GM12878 (cell line): ENCODE results near the gene MSL3. TPM values are rescaled to one million over a fixed set of nuclear protein-coding genes. Genes with fewer than 3 reads are reported as not detected.

Experiments used
- ATAC-seq: fragments of 200-7000 bp; cut with Tn5 transposase; 3 replicates; pipeline ENCODE4 v1.9.1; 2020; ENCODE audit warnings: mild to moderate bottlenecking, moderate library complexity
- BruUV-seq: library from RNA; stranded (reverse); fragments of 400-500 nt; replicated peaks from 2 replicates; lab custom pipeline; 2021; lab: Mats Ljungman, UMichigan
- CTCF ChIA-PET: fragments of 300-600 bp; sonication (Branson Sonifier 250); formaldehyde crosslinking; extraction: SDS; loops from one replicate; lab custom pipeline; 2021; ENCODE audit warnings: inconsistent platforms; lab: Yijun Ruan, JAX
- POLR2A ChIA-PET: fragments of 350-600 bp; formaldehyde crosslinking; extraction: SDS; loops from one replicate; lab custom pipeline; 2021; ENCODE audit warnings: inconsistent platforms; lab: Charles Lee
- RAD21 ChIA-PET: fragments of 300-600 bp; sonication (Branson Sonifier 250); formaldehyde crosslinking; loops from one replicate; lab custom pipeline; 2023; ENCODE audit warnings: antibody characterized with exemption; ENCODE audit not compliant: unreplicated experiment; lab: Charles Lee
- SMC1A ChIA-PET: fragments of 300-600 bp; sonication (Branson Sonifier 250); formaldehyde crosslinking; loops from one replicate; lab custom pipeline; 2023; ENCODE audit not compliant: unreplicated experiment, uncharacterized antibody; lab: Charles Lee
- DNase-seq: peaks from one replicate; pipeline ENCODE4 v3.0.0-alpha.2; 2011; ENCODE audit warnings: low read depth, low spot score
- FAIRE-seq: peaks from 3 replicates; lab custom pipeline; 2011; peaks lifted over from hg19 to GRCh38; lab: Jason Lieb, UNC
- H2AFZ ChIP-seq: 2 replicates; pipeline ENCODE4 v1.6.0; 2011; ENCODE audit warnings: low read depth, low read length, control low read depth; ENCODE audit not compliant: control insufficient read depth
- H3K27ac ChIP-seq: 2 replicates; pipeline ENCODE4 v1.5.1; 2011; ENCODE audit warnings: control low read depth; ENCODE audit not compliant: control insufficient read depth, insufficient read depth
- H3K27me3 ChIP-seq, 2 experiments: replicated peaks in 1 of 2; 2 replicates each; pipeline versions ENCODE4 v1.6.0 to v1.6.1; 2011; ENCODE audit warnings: low read length in 1 of 2; ENCODE audit not compliant: control insufficient read depth in 2 of 2, insufficient read depth in 2 of 2
- H3K36me3 ChIP-seq, 2 experiments: 2 replicates each; pipeline ENCODE4 v1.5.1; 2011; ENCODE audit warnings: low read length in 1 of 2; ENCODE audit not compliant: control insufficient read depth in 2 of 2, insufficient read depth in 2 of 2
- H3K4me1 ChIP-seq: 2 replicates; pipeline ENCODE4 v1.6.1; 2011; ENCODE audit warnings: mild to moderate bottlenecking, low read length, moderate library complexity, mixed read lengths; ENCODE audit not compliant: control insufficient read depth, insufficient read depth
- H3K4me2 ChIP-seq: 2 replicates; pipeline ENCODE4 v1.6.0; 2011; ENCODE audit warnings: control low read depth; ENCODE audit not compliant: control insufficient read depth, insufficient read depth
- H3K4me3 ChIP-seq: fragments of 200-600 bp; sonication (generic); 2 replicates; pipeline ENCODE4 v1.5.1; 2016
- H3K79me2 ChIP-seq: 2 replicates; pipeline ENCODE4 v1.6.0; 2011; ENCODE audit warnings: low read length; ENCODE audit not compliant: control insufficient read depth, insufficient read depth
- H3K9ac ChIP-seq: 2 replicates; pipeline ENCODE4 v1.8.0; 2011; ENCODE audit warnings: low read length, control low read depth, mixed read lengths; ENCODE audit not compliant: control insufficient read depth, insufficient read depth
- H3K9me3 ChIP-seq: replicated peaks from 3 replicates; pipeline ENCODE4 v1.5.1; 2011; ENCODE audit warnings: mild to moderate bottlenecking, low read length; ENCODE audit not compliant: control insufficient read depth, insufficient read depth
- H4K20me1 ChIP-seq: 2 replicates; pipeline ENCODE4 v1.6.0; 2011; ENCODE audit not compliant: control insufficient read depth, insufficient read depth
- BACH1 ChIP-seq: fragments of 450-650 bp; IDR thresholded peaks from 2 replicates; pipeline ENCODE4 v1.6.1; 2017; ENCODE audit warnings: mild to moderate bottlenecking, borderline replicate concordance
- FOXM1 ChIP-seq: IDR thresholded peaks from 2 replicates; pipeline ENCODE4 v1.6.1; 2012; ENCODE audit warnings: low read depth, mild to moderate bottlenecking, inconsistent platforms, low read length, moderate library complexity
- HDAC6 ChIP-seq: fragments of 200-600 bp; sonication (generic); IDR thresholded peaks from one replicate; pipeline ENCODE4 v1.8.0; 2017; ENCODE audit warnings: antibody characterized with exemption; ENCODE audit not compliant: unreplicated experiment
- IKZF2 ChIP-seq, 2 experiments: fragments of 450-650 bp; IDR thresholded peaks; 2 replicates each; pipeline ENCODE4 v1.6.1; 2017; ENCODE audit warnings: mild to moderate bottlenecking in 2 of 2, moderate library complexity in 2 of 2
- MEF2B ChIP-seq: fragments of 450-650 bp; IDR thresholded peaks from 2 replicates; pipeline ENCODE4 v1.6.1; 2018; ENCODE audit warnings: mild to moderate bottlenecking, moderate library complexity; ENCODE audit not compliant: partially characterized antibody, poor library complexity, severe bottlenecking
- SUPT20H ChIP-seq: IDR thresholded peaks from 2 replicates; pipeline ENCODE4 v1.6.1; 2011; ENCODE audit warnings: low read depth, mild to moderate bottlenecking, low read length, moderate library complexity, borderline replicate concordance; ENCODE audit not compliant: control insufficient read depth
- TCF3 ChIP-seq: IDR thresholded peaks from 2 replicates; pipeline ENCODE4 v1.6.1; 2012; ENCODE audit warnings: low read depth, mild to moderate bottlenecking, low read length, borderline replicate concordance; ENCODE audit not compliant: insufficient read depth
- WGBS: methylation state at CpG from one replicate; pipeline ENCODE4 v1.1.6; 2016; ENCODE audit warnings: low lambda C conversion rate; ENCODE audit not compliant: insufficient replicate concordance, insufficient coverage; ENCODE audit errors: missing lambda C conversion rate; 5-methylcytosine and 5-hydroxymethylcytosine counted together
- in situ Hi-C: fragments of 300-500 bp; cut with MboI; formaldehyde crosslinking; loops from 9 replicates; pipeline ENCODE4 v1.14.3; 2018; ENCODE audit warnings: mixed read lengths
- intact Hi-C: fragments of 100-400 bp; cut with micrococcal nuclease; formaldehyde crosslinking; loops from one replicate; pipeline ENCODE4 v1.14.2; 2022; ENCODE audit not compliant: unreplicated experiment
- polyA plus RNA-seq, 11 experiments: library from polyadenylated mRNA; depleted of rRNA in 4 of 11; unstranded in 6 of 11; stranded (reverse) in 5 of 11; fragments of >200 nt; fragmentation: Nextera tagmentation in 4 of 11; fragmentation: Illumina TruSeq in 1 of 11; extraction: Ambion mirVana in 4 of 11; extraction: Trizol in 1 of 11; gene quantifications; 1 replicate in 1 of 11; 2 replicates in 10 of 11; pipeline versions ENCODE4 v1.2.1 to v1.2.3, GENCODE V29; 2011 to 2016; ENCODE audit warnings: inconsistent platforms in 2 of 11, missing spikeins in 2 of 11, low read depth in 1 of 11
- total RNA-seq, 4 experiments: library from RNA; depleted of rRNA in 3 of 4; stranded (reverse); fragments of >200 nt in 3 of 4; fragmentation: Illumina TruSeq in 1 of 4; extraction: Trizol in 1 of 4; gene quantifications; 2 replicates each; pipeline versions ENCODE4 v1.2.1 to v1.2.3, GENCODE V29; 2013 to 2021
- TF ChIP-seq, protein P1 (sequence below): fragments of 450-650 bp; IDR thresholded peaks from 2 replicates; pipeline ENCODE4 v1.6.1; 2017; ENCODE audit warnings: antibody characterized with exemption, mild to moderate bottlenecking, moderate library complexity
- TF ChIP-seq, protein P2 (sequence below): fragments of 450-650 bp; IDR thresholded peaks from 2 replicates; pipeline ENCODE4 v1.6.1; 2017; ENCODE audit warnings: mild to moderate bottlenecking, moderate library complexity
- TF ChIP-seq, protein P3 (sequence below): fragments of 450-650 bp; IDR thresholded peaks from 2 replicates; pipeline ENCODE4 v1.6.1; 2016; ENCODE audit warnings: mild to moderate bottlenecking

MSL3 gene
- total and polyA plus RNA-seq, 10 of the 15 experiments (the other 5 are each of a cell fraction or from before 2014, with no cell fraction given), result 28.4 to 438 (median 40.7) TPM

DNA sequence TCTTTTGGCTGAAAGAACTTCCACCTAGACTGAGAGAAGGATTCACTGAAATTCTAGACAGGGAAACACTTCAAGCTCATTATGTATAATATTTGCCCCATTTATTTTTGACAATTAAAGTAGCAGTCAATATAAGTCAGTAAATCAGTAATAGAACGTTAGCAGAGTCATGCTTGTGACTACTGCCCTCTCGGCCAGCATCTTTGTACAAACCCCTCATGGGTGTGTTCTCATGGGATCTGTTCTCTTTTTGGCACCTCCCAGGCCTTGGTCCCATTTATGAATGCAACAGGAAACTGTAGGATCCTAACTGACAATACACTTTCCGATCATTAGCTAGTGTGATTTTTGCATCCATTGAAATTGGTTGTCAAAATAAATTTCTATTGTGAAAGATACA, 2.9 kb downstream of the MSL3 start:
- SMC1A ChIA-PET, result interaction anchor here (0.6 to 5.1 kb wide), 15 partner anchors 8 to 229 kb away, joined by 3 to 46 read pairs (median 5); no protein-coding TSS in a partner anchor
- POLR2A ChIA-PET, result interaction anchor here (0.7 to 16.0 kb wide), 4 partner anchors 10 to 29 kb away, joined by 4 to 207 read pairs (median 9); no protein-coding TSS in a partner anchor
- ATAC-seq (peak; percentile 3; the same call in 1 of the 3 replicates), DNase-seq (no peak), FAIRE-seq (no peak)
- BruUV-seq, result TSS peak; percentile 53
- Histone ChIP-seq H3K36me3 (peaks cover 12 to 24% of the 10 kb centered on the region in 2 experiments), H3K4me1 (peaks cover 17% of the 10 kb centered on the region), H3K27me3 (no peaks in the 10 kb centered on the region), H3K27ac (peak overlapping the region; percentile 90), H2AFZ (no peak overlapping the region), H3K79me2 (peaks cover 23% of the 10 kb centered on the region), H4K20me1 (no peaks in the 10 kb centered on the region), H3K9me3 (no peaks in the 10 kb centered on the region; the same call in 2 of the 3 replicates), H3K4me2 (peak overlapping the region; percentile 71), H3K9ac (peak overlapping the region; percentile 45), H3K4me3 (peak overlapping the region; percentile 58; the same call in 1 of the 2 replicates)
- RAD21 ChIA-PET, result interaction anchor here (0.8 to 16.9 kb wide), 9 partner anchors 9 to 180 kb away, joined by 3 to 428 read pairs (median 3); no protein-coding TSS in a partner anchor
- intact Hi-C loops, result loop anchor here (1.0 to 10.0 kb wide), 2 partner anchors 7 to 1324 kb away; no protein-coding TSS in a partner anchor
- 7% methylated on average over 3 of the region's 3 CpGs for WGBS
- CTCF ChIA-PET, result interaction anchor here (0.6 to 2.2 kb wide), 11 partner anchors 9 to 37 kb away, joined by 3 to 15 read pairs (median 4); no protein-coding TSS in a partner anchor
- in situ Hi-C loops, result no loop called here
- TF ChIP-seq IKZF2 (IDR thresholded peaks at IDR 0.05) (peak in 1 of 2 experiments; percentile 18; a peak in 2 of 4 replicates), HDAC6 (no peak), TCF3 (no peak), MEF2B (peak; percentile 53), FOXM1 (no peak), BACH1 (0 out of 2 replicates have a peak, but pooled peaks have one; percentile 27), SUPT20H (no peak)
- TF ChIP-seq, protein P1, sequence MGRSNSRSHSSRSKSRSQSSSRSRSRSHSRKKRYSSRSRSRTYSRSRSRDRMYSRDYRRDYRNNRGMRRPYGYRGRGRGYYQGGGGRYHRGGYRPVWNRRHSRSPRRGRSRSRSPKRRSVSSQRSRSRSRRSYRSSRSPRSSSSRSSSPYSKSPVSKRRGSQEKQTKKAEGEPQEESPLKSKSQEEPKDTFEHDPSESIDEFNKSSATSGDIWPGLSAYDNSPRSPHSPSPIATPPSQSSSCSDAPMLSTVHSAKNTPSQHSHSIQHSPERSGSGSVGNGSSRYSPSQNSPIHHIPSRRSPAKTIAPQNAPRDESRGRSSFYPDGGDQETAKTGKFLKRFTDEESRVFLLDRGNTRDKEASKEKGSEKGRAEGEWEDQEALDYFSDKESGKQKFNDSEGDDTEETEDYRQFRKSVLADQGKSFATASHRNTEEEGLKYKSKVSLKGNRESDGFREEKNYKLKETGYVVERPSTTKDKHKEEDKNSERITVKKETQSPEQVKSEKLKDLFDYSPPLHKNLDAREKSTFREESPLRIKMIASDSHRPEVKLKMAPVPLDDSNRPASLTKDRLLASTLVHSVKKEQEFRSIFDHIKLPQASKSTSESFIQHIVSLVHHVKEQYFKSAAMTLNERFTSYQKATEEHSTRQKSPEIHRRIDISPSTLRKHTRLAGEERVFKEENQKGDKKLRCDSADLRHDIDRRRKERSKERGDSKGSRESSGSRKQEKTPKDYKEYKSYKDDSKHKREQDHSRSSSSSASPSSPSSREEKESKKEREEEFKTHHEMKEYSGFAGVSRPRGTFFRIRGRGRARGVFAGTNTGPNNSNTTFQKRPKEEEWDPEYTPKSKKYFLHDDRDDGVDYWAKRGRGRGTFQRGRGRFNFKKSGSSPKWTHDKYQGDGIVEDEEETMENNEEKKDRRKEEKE, result 0 out of 2 replicates have a peak, but pooled peaks have one; percentile 15
- TF ChIP-seq, protein P2, sequence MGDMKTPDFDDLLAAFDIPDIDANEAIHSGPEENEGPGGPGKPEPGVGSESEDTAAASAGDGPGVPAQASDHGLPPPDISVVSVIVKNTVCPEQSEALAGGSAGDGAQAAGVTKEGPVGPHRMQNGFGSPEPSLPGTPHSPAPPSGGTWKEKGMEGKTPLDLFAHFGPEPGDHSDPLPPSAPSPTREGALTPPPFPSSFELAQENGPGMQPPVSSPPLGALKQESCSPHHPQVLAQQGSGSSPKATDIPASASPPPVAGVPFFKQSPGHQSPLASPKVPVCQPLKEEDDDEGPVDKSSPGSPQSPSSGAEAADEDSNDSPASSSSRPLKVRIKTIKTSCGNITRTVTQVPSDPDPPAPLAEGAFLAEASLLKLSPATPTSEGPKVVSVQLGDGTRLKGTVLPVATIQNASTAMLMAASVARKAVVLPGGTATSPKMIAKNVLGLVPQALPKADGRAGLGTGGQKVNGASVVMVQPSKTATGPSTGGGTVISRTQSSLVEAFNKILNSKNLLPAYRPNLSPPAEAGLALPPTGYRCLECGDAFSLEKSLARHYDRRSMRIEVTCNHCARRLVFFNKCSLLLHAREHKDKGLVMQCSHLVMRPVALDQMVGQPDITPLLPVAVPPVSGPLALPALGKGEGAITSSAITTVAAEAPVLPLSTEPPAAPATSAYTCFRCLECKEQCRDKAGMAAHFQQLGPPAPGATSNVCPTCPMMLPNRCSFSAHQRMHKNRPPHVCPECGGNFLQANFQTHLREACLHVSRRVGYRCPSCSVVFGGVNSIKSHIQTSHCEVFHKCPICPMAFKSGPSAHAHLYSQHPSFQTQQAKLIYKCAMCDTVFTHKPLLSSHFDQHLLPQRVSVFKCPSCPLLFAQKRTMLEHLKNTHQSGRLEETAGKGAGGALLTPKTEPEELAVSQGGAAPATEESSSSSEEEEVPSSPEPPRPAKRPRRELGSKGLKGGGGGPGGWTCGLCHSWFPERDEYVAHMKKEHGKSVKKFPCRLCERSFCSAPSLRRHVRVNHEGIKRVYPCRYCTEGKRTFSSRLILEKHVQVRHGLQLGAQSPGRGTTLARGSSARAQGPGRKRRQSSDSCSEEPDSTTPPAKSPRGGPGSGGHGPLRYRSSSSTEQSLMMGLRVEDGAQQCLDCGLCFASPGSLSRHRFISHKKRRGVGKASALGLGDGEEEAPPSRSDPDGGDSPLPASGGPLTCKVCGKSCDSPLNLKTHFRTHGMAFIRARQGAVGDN, result peak; percentile 46; the same call in 1 of the 2 replicates
- TF ChIP-seq, protein P3, sequence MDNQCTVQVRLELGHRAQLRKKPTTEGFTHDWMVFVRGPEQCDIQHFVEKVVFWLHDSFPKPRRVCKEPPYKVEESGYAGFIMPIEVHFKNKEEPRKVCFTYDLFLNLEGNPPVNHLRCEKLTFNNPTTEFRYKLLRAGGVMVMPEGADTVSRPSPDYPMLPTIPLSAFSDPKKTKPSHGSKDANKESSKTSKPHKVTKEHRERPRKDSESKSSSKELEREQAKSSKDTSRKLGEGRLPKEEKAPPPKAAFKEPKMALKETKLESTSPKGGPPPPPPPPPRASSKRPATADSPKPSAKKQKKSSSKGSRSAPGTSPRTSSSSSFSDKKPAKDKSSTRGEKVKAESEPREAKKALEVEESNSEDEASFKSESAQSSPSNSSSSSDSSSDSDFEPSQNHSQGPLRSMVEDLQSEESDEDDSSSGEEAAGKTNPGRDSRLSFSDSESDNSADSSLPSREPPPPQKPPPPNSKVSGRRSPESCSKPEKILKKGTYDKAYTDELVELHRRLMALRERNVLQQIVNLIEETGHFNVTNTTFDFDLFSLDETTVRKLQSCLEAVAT, result 0 out of 2 replicates have a peak, but pooled peaks have one; percentile 59
